ENCODE measurements around the gene SGPL1. TPM values are rescaled to one million over a fixed set of nuclear protein-coding genes. Genes with fewer than 3 reads are reported as not detected.

SGPL1 gene
- total and polyA plus RNA-seq, 2 of the 8 experiments (the other 6 are each of a cell fraction or from before 2014, with no cell fraction given): 20.5 to 51.6 TPM

GRCh38 chr10:70901276-70901878 lies 85.6 kb downstream of the SGPL1 start (continued):
- TF ChIP-seq, protein P1, sequence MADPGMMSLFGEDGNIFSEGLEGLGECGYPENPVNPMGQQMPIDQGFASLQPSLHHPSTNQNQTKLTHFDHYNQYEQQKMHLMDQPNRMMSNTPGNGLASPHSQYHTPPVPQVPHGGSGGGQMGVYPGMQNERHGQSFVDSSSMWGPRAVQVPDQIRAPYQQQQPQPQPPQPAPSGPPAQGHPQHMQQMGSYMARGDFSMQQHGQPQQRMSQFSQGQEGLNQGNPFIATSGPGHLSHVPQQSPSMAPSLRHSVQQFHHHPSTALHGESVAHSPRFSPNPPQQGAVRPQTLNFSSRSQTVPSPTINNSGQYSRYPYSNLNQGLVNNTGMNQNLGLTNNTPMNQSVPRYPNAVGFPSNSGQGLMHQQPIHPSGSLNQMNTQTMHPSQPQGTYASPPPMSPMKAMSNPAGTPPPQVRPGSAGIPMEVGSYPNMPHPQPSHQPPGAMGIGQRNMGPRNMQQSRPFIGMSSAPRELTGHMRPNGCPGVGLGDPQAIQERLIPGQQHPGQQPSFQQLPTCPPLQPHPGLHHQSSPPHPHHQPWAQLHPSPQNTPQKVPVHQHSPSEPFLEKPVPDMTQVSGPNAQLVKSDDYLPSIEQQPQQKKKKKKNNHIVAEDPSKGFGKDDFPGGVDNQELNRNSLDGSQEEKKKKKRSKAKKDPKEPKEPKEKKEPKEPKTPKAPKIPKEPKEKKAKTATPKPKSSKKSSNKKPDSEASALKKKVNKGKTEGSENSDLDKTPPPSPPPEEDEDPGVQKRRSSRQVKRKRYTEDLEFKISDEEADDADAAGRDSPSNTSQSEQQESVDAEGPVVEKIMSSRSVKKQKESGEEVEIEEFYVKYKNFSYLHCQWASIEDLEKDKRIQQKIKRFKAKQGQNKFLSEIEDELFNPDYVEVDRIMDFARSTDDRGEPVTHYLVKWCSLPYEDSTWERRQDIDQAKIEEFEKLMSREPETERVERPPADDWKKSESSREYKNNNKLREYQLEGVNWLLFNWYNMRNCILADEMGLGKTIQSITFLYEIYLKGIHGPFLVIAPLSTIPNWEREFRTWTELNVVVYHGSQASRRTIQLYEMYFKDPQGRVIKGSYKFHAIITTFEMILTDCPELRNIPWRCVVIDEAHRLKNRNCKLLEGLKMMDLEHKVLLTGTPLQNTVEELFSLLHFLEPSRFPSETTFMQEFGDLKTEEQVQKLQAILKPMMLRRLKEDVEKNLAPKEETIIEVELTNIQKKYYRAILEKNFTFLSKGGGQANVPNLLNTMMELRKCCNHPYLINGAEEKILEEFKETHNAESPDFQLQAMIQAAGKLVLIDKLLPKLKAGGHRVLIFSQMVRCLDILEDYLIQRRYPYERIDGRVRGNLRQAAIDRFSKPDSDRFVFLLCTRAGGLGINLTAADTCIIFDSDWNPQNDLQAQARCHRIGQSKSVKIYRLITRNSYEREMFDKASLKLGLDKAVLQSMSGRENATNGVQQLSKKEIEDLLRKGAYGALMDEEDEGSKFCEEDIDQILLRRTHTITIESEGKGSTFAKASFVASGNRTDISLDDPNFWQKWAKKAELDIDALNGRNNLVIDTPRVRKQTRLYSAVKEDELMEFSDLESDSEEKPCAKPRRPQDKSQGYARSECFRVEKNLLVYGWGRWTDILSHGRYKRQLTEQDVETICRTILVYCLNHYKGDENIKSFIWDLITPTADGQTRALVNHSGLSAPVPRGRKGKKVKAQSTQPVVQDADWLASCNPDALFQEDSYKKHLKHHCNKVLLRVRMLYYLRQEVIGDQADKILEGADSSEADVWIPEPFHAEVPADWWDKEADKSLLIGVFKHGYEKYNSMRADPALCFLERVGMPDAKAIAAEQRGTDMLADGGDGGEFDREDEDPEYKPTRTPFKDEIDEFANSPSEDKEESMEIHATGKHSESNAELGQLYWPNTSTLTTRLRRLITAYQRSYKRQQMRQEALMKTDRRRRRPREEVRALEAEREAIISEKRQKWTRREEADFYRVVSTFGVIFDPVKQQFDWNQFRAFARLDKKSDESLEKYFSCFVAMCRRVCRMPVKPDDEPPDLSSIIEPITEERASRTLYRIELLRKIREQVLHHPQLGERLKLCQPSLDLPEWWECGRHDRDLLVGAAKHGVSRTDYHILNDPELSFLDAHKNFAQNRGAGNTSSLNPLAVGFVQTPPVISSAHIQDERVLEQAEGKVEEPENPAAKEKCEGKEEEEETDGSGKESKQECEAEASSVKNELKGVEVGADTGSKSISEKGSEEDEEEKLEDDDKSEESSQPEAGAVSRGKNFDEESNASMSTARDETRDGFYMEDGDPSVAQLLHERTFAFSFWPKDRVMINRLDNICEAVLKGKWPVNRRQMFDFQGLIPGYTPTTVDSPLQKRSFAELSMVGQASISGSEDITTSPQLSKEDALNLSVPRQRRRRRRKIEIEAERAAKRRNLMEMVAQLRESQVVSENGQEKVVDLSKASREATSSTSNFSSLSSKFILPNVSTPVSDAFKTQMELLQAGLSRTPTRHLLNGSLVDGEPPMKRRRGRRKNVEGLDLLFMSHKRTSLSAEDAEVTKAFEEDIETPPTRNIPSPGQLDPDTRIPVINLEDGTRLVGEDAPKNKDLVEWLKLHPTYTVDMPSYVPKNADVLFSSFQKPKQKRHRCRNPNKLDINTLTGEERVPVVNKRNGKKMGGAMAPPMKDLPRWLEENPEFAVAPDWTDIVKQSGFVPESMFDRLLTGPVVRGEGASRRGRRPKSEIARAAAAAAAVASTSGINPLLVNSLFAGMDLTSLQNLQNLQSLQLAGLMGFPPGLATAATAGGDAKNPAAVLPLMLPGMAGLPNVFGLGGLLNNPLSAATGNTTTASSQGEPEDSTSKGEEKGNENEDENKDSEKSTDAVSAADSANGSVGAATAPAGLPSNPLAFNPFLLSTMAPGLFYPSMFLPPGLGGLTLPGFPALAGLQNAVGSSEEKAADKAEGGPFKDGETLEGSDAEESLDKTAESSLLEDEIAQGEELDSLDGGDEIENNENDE (IDR thresholded peaks at IDR 0.05; ENCODE audit: insufficient replicate concordance, low read length): no peak
- TF ChIP-seq POLR2A (IDR thresholded peaks at IDR 0.05; ENCODE audit: control extremely low read depth in 1 of 2, low read depth in 2 of 2, low read length in 2 of 2) (no peak), TEAD4 (IDR thresholded peaks at IDR 0.05; ENCODE audit: low read depth, low read length) (no peak), EZH2 (IDR thresholded peaks at IDR 0.05; ENCODE audit: low read depth, low read length, severe bottlenecking) (no peak), KDM1A (IDR thresholded peaks at IDR 0.05; ENCODE audit: borderline replicate concordance, low read length) (no peak)
